HepG2 (cell line): ENCODE data around the gene MPPE1. TPM values are rescaled to one million over a fixed set of nuclear protein-coding genes. Genes with fewer than 3 reads are reported as not detected.

ENCODE experiments used
- ATAC-seq: fragments of 200-7000 bp; cut with Tn5 transposase; 3 replicates; pipeline ENCODE4 v1.9.1; 2020; ENCODE audit warnings: mild to moderate bottlenecking, moderate library complexity
- BruUV-seq: library from RNA; stranded (reverse); fragments of 400-500 nt; replicated peaks from 2 replicates; lab custom pipeline; 2021; lab: Mats Ljungman, UMichigan
- CTCF ChIA-PET: fragments of 300-600 bp; formaldehyde crosslinking; extraction: SDS; loops from one replicate; lab custom pipeline; 2021; ENCODE audit warnings: low total read pairs, inconsistent platforms, low intra/inter-chr PET ratio; lab: Yijun Ruan, JAX
- POLR2A ChIA-PET: fragments of 350-600 bp; sonication (Branson Sonifier 250); formaldehyde crosslinking; loops from one replicate; lab custom pipeline; 2020; ENCODE audit warnings: antibody characterized with exemption, inconsistent platforms; lab: Yijun Ruan, JAX
- DNase-seq: peaks from one replicate; pipeline ENCODE4 v3.0.0-alpha.2; 2015; ENCODE audit warnings: low spot score
- FAIRE-seq: peaks from 3 replicates; lab custom pipeline; 2011; peaks lifted over from hg19 to GRCh38; lab: Jason Lieb, UNC
- H2AFZ ChIP-seq: one replicate; pipeline ENCODE4 v1.6.1; 2011; ENCODE audit warnings: low read length, inconsistent platforms
- H3K27ac ChIP-seq: fragments of 300-600 bp; 3 replicates; pipeline ENCODE4 v1.8.0; 2011; ENCODE audit warnings: mixed run types, mild to moderate bottlenecking, mixed read lengths, low read length, inconsistent platforms; ENCODE audit not compliant: insufficient read depth; ENCODE audit errors: extremely low read length
- H3K27me3 ChIP-seq, 2 experiments: fragments of 200-600 bp in 1 of 2; 2 replicates in 1 of 2; 3 replicates in 1 of 2; pipeline versions ENCODE4 v1.6.0 to v1.8.0; 2011; ENCODE audit warnings: low read length in 2 of 2, mild to moderate bottlenecking in 2 of 2, moderate library complexity in 2 of 2, inconsistent platforms in 1 of 2; ENCODE audit not compliant: insufficient read depth in 2 of 2, control insufficient read depth in 1 of 2
- H3K36me3 ChIP-seq, 2 experiments: fragments of 200-600 bp in 1 of 2; replicated peaks in 1 of 2; 2 replicates in 1 of 2; 3 replicates in 1 of 2; pipeline versions ENCODE4 v1.5.1 to v1.8.0; 2011; ENCODE audit warnings: low read length in 2 of 2, inconsistent platforms in 1 of 2; ENCODE audit not compliant: insufficient read depth in 2 of 2, control insufficient read depth in 1 of 2
- H3K4me1 ChIP-seq: 2 replicates; pipeline ENCODE4 v1.5.1; 2012; ENCODE audit warnings: low read length, inconsistent platforms; ENCODE audit not compliant: insufficient read depth
- H3K4me2 ChIP-seq: 2 replicates; pipeline ENCODE4 v1.6.0; 2011; ENCODE audit warnings: low read depth, low read length, inconsistent platforms
- H3K4me3 ChIP-seq, 3 experiments: fragments of 200-600 bp in 1 of 3; sonication (generic), shearing (Covaris generic) in 1 of 3; replicated peaks in 1 of 3; 2 replicates each; pipeline ENCODE4 v1.5.1; 2011 to 2016; ENCODE audit warnings: low read length in 3 of 3, inconsistent platforms in 2 of 3, low read depth in 2 of 3, mild to moderate bottlenecking in 2 of 3, control low read depth in 1 of 3, mixed read lengths in 1 of 3; ENCODE audit not compliant: insufficient read depth in 1 of 3
- H3K79me2 ChIP-seq: one replicate; pipeline ENCODE4 v1.6.1; 2011; ENCODE audit warnings: low read length, inconsistent platforms; ENCODE audit not compliant: insufficient read depth
- H3K9ac ChIP-seq: 2 replicates; pipeline ENCODE4 v1.6.0; 2011; ENCODE audit warnings: mild to moderate bottlenecking, low read depth, low read length, inconsistent platforms; ENCODE audit not compliant: insufficient read depth
- H3K9me3 ChIP-seq: 2 replicates; pipeline ENCODE4 v1.5.1; 2012; ENCODE audit warnings: mild to moderate bottlenecking, low read length
- H4K20me1 ChIP-seq: 2 replicates; pipeline ENCODE4 v1.6.0; 2011; ENCODE audit warnings: inconsistent platforms, mild to moderate bottlenecking, low read length, moderate library complexity; ENCODE audit not compliant: insufficient read depth
- GLMP ChIP-seq: sonication (generic); formaldehyde crosslinking; IDR thresholded peaks from 2 replicates; pipeline ENCODE4 v1.9.0; 2021; ENCODE audit warnings: missing genetic modification reagents, mild to moderate bottlenecking, borderline replicate concordance
- SYNCRIP ChIP-seq: fragments of 200-400 bp; formaldehyde crosslinking; IDR thresholded peaks from 2 replicates; pipeline ENCODE4 v1.6.1; 2018; ENCODE audit warnings: mild to moderate bottlenecking, low read depth, low read length; ENCODE audit not compliant: insufficient read depth
- ZFP37 ChIP-seq: sonication (generic); formaldehyde crosslinking; IDR thresholded peaks from 2 replicates; pipeline ENCODE4 v1.4.0; 2020; ENCODE audit warnings: missing genetic modification reagents, borderline replicate concordance
- ZNF598 ChIP-seq: sonication (generic); formaldehyde crosslinking; IDR thresholded peaks from 2 replicates; pipeline ENCODE4 v1.5.1; 2020; ENCODE audit warnings: mild to moderate bottlenecking, missing genetic modification reagents, borderline replicate concordance
- WGBS: methylation state at CpG from one replicate; pipeline ENCODE4 v1.1.6; 2017; ENCODE audit warnings: low lambda C conversion rate; 5-methylcytosine and 5-hydroxymethylcytosine counted together
- in situ Hi-C: cut with HindIII; loops from 2 replicates; pipeline ENCODE4 v1.10.0; 2017; ENCODE audit warnings: low pct_unique_long_range_greater_than_20kb; ENCODE audit not compliant: extremely low pct_ligation_motif_present
- intact Hi-C: fragments of 100-400 bp; cut with micrococcal nuclease; formaldehyde crosslinking; loops from one replicate; pipeline ENCODE4 v1.10.0; 2022; ENCODE audit not compliant: unreplicated experiment
- polyA plus RNA-seq, 8 experiments: library from polyadenylated mRNA; depleted of rRNA in 3 of 8; stranded (reverse) in 7 of 8; unstranded in 1 of 8; fragments of >200 nt; fragmentation: Illumina TruSeq in 4 of 8; extraction: Trizol in 4 of 8; gene quantifications; 2 replicates each; pipeline versions ENCODE4 v1.2.1 to v1.2.3, GENCODE V29; 2011 to 2016; ENCODE audit warnings: low read depth in 4 of 8, missing spikeins in 1 of 8, mixed read lengths in 1 of 8; ENCODE audit not compliant: insufficient read depth in 1 of 8
- total RNA-seq, 5 experiments: library from RNA; depleted of rRNA; stranded (reverse); fragments of >200 nt; fragmentation: Illumina TruSeq; extraction: Trizol; gene quantifications; 2 replicates each; pipeline ENCODE4 v1.2.3, GENCODE V29; 2016; ENCODE audit warnings: low read depth in 1 of 5

MPPE1 gene
- total and polyA plus RNA-seq, 2 of the 13 experiments (the other 11 are each of a cell fraction or from before 2014, with no cell fraction given) = 9.6 to 11.9 TPM

- DNase-seq = no peak
- CTCF ChIA-PET = no interaction called here
- intact Hi-C loops = no loop called here
- Histone ChIP-seq H3K4me2 (no peak overlapping the region), H3K79me2 (no peaks in the 10 kb centered on the region), H3K4me3 (no peak overlapping the region), H3K9me3 (no peaks in the 10 kb centered on the region), H3K4me1 (peaks cover 30% of the 10 kb centered on the region), H4K20me1 (no peaks in the 10 kb centered on the region), H3K27ac (no peak overlapping the region), H2AFZ (no peak overlapping the region), H3K36me3 (no peaks in the 10 kb centered on the region), H3K9ac (no peak overlapping the region), H3K27me3 (no peaks in the 10 kb centered on the region)
- in situ Hi-C loops = no loop called here
- TF ChIP-seq SYNCRIP (no peak), ZFP37 (no peak), ZNF598 (CRISPR knock-in tag) (no peak)
- 76% methylated on average over 11 of the region's 12 CpGs for WGBS
- ATAC-seq = no peak
- POLR2A ChIA-PET = interaction anchor here (1.7 kb wide), 1 partner anchor 9 kb away, joined by 4 read pairs; no protein-coding TSS in a partner anchor
- BruUV-seq = no TSS peak
- no peak for FAIRE-seq
Measured at GRCh38 chr18:11865071-11865470, 43.0 kb downstream of the MPPE1 start.

GRCh38 chr18:11864471-11864870 lies 43.6 kb downstream of the MPPE1 start:
- Histone ChIP-seq H3K4me3 (no peak overlapping the region), H2AFZ (no peak overlapping the region), H3K27ac (no peak overlapping the region), H3K4me2 (no peak overlapping the region), H4K20me1 (no peaks in the 10 kb centered on the region), H3K27me3 (no peaks in the 10 kb centered on the region), H3K79me2 (no peaks in the 10 kb centered on the region), H3K36me3 (no peaks in the 10 kb centered on the region), H3K4me1 (peaks cover 36% of the 10 kb centered on the region), H3K9ac (no peak overlapping the region), H3K9me3 (no peaks in the 10 kb centered on the region)
- CTCF ChIA-PET = no interaction called here
- ATAC-seq (no peak), FAIRE-seq (no peak), DNase-seq (no peak)
- in situ Hi-C loops = no loop called here
- POLR2A ChIA-PET = no interaction called here
- intact Hi-C loops = no loop called here
- BruUV-seq = no TSS peak
- 51% methylated on average over 2 of the region's 2 CpGs for WGBS
- TF ChIP-seq GLMP (CRISPR knock-in tag) = no peak
